Mesendoderm (in vitro differentiated cells): ENCODE measurements around the gene MGAT3.

Experiments
- DNase-seq: peaks from one replicate; pipeline ENCODE4 v3.0.0; 2013
- H2AK5ac ChIP-seq: 2 replicates; pipeline ENCODE4 v1.6.1; 2013; ENCODE audit warnings: low read length, inconsistent platforms
- H2BK120ac ChIP-seq: 2 replicates; pipeline ENCODE4 v1.6.1; 2013; ENCODE audit warnings: low read depth, mild to moderate bottlenecking, low read length, moderate library complexity, mixed read lengths
- H2BK15ac ChIP-seq: replicated peaks from 2 replicates; pipeline ENCODE4 v1.6.1; 2013; ENCODE audit warnings: low read depth, mild to moderate bottlenecking, moderate library complexity
- H2BK5ac ChIP-seq: 2 replicates; pipeline ENCODE4 v1.6.1; 2013; ENCODE audit warnings: low read length, inconsistent platforms
- H3K18ac ChIP-seq: 2 replicates; pipeline ENCODE4 v1.6.1; 2013; ENCODE audit warnings: mild to moderate bottlenecking, low read length, mixed read lengths
- H3K23ac ChIP-seq: one replicate; pipeline ENCODE4 v1.6.1; 2013; ENCODE audit warnings: low read length
- H3K27ac ChIP-seq: 2 replicates; pipeline ENCODE4 v1.5.1; 2013; ENCODE audit warnings: low read depth, mild to moderate bottlenecking, inconsistent platforms, low read length, moderate library complexity
- H3K27me3 ChIP-seq: 2 replicates; pipeline ENCODE4 v1.6.1; 2013; ENCODE audit warnings: low read length, control low read depth, mild to moderate bottlenecking, inconsistent platforms; ENCODE audit not compliant: insufficient read depth, poor library complexity
- H3K36me3 ChIP-seq: 2 replicates; pipeline ENCODE4 v1.6.1; 2013; ENCODE audit warnings: low read length, inconsistent platforms; ENCODE audit not compliant: control insufficient read depth, insufficient read depth
- H3K4ac ChIP-seq: one replicate; pipeline ENCODE4 v1.6.1; 2013; ENCODE audit warnings: low read depth, mild to moderate bottlenecking, low read length, moderate library complexity
- H3K4me1 ChIP-seq: 2 replicates; pipeline ENCODE4 v1.6.1; 2013; ENCODE audit warnings: low read depth, low read length, inconsistent platforms; ENCODE audit not compliant: control insufficient read depth
- H3K4me2 ChIP-seq: 2 replicates; pipeline ENCODE4 v1.6.1; 2013; ENCODE audit warnings: low read length
- H3K4me3 ChIP-seq: 2 replicates; pipeline ENCODE4 v1.5.1; 2013; ENCODE audit warnings: mild to moderate bottlenecking, low read length
- H3K56ac ChIP-seq: one replicate; pipeline ENCODE4 v1.6.1; 2013; ENCODE audit warnings: low read length
- H3K79me1 ChIP-seq: 2 replicates; pipeline ENCODE4 v1.6.1; 2013; ENCODE audit warnings: low read length, inconsistent platforms
- H3K79me2 ChIP-seq: 2 replicates; pipeline ENCODE4 v1.6.1; 2013; ENCODE audit warnings: mild to moderate bottlenecking, low read length; ENCODE audit not compliant: control insufficient read depth, insufficient read depth
- H3K9ac ChIP-seq: 2 replicates; pipeline ENCODE4 v1.6.1; 2013; ENCODE audit warnings: low read length, inconsistent platforms
- H4K5ac ChIP-seq: one replicate; pipeline ENCODE4 v1.6.1; 2013; ENCODE audit warnings: low read length
- H4K8ac ChIP-seq: one replicate; pipeline ENCODE4 v1.6.1; 2013; ENCODE audit warnings: low read depth, mild to moderate bottlenecking, control low read depth, low read length, moderate library complexity
- WGBS: extraction: QIAGEN DNeasy Blood & Tissue Kit; methylation state at CpG from one replicate; pipeline ENCODE4 v1.1.7; 2013; ENCODE audit warnings: low lambda C conversion rate, missing lambda C conversion rate; ENCODE audit not compliant: insufficient coverage; ENCODE audit errors: extremely low coverage; 5-methylcytosine and 5-hydroxymethylcytosine counted together

Gene MGAT3

DNA sequence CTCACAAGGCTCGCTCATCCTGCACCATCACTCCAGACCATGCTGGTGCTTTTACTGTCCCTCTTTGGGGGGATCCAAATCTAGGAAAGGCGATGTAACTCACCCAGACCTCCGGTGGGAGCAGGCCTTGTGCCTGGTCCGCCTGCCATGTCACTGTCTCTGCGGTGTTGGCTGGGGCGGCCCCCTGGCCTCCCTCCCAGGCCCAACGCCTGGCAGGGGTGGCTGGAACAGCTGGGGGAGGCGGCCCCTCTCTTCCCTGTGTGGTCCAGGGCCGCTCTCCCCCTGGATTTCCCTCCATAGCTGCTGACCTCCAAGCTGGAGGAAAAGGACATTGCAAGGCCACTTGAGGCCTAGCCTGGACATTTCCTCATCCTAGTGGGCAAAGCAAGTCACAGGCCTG, 11.1 kb upstream of the MGAT3 start:
- no peak overlapping the region for H3K27ac ChIP-seq
- no peak overlapping the region for H3K4ac ChIP-seq
- H2BK15ac ChIP-seq: no peak overlapping the region
- no peak overlapping the region for H2BK5ac ChIP-seq
- H3K23ac ChIP-seq: no peak overlapping the region
- H3K27me3 ChIP-seq: no peaks in the 10 kb centered on the region
- no peak overlapping the region for H3K18ac ChIP-seq
- H3K36me3 ChIP-seq: no peaks in the 10 kb centered on the region
- H3K79me1 ChIP-seq: no peaks in the 10 kb centered on the region
- WGBS: no CpG with 5 or more reads among the region's 9 CpGs
- H4K5ac ChIP-seq: no peak overlapping the region
- no peak overlapping the region for H2AK5ac ChIP-seq
- peak overlapping the region; percentile 20 for H3K9ac ChIP-seq
- no peak overlapping the region for H2BK120ac ChIP-seq
- no peak overlapping the region for H3K4me2 ChIP-seq
- no peaks in the 10 kb centered on the region for H3K79me2 ChIP-seq
- no peak overlapping the region for H3K4me3 ChIP-seq
- H3K4me1 ChIP-seq: peaks cover 3% of the 10 kb centered on the region
- H3K56ac ChIP-seq: peak overlapping the region; percentile 37
- DNase-seq: no peak
- no peak overlapping the region for H4K8ac ChIP-seq

- no peaks in the 10 kb centered on the region for H3K79me1 ChIP-seq
- H3K4me1 ChIP-seq: peaks cover 3% of the 10 kb centered on the region
- no peak overlapping the region for H3K4ac ChIP-seq
- no peak overlapping the region for H3K4me3 ChIP-seq
- no peaks in the 10 kb centered on the region for H3K36me3 ChIP-seq
- no peak overlapping the region for H4K5ac ChIP-seq
- H3K79me2 ChIP-seq: no peaks in the 10 kb centered on the region
- no peaks in the 10 kb centered on the region for H3K27me3 ChIP-seq
- H3K56ac ChIP-seq: peak overlapping the region; percentile 37
- DNase-seq: peak; percentile 69
- H3K27ac ChIP-seq: no peak overlapping the region
- peak overlapping the region; percentile 20 for H3K9ac ChIP-seq
- no peak overlapping the region for H2AK5ac ChIP-seq
- H4K8ac ChIP-seq: no peak overlapping the region
- no peak overlapping the region for H2BK15ac ChIP-seq
- no peak overlapping the region for H2BK5ac ChIP-seq
- H2BK120ac ChIP-seq: no peak overlapping the region
- H3K18ac ChIP-seq: no peak overlapping the region
- WGBS: no CpG with 5 or more reads among the region's 13 CpGs
- H3K4me2 ChIP-seq: no peak overlapping the region
- H3K23ac ChIP-seq: no peak overlapping the region
Measured at GRCh38 chr22:39446239-39446721, 10.5 kb upstream of the MGAT3 start.

DNA sequence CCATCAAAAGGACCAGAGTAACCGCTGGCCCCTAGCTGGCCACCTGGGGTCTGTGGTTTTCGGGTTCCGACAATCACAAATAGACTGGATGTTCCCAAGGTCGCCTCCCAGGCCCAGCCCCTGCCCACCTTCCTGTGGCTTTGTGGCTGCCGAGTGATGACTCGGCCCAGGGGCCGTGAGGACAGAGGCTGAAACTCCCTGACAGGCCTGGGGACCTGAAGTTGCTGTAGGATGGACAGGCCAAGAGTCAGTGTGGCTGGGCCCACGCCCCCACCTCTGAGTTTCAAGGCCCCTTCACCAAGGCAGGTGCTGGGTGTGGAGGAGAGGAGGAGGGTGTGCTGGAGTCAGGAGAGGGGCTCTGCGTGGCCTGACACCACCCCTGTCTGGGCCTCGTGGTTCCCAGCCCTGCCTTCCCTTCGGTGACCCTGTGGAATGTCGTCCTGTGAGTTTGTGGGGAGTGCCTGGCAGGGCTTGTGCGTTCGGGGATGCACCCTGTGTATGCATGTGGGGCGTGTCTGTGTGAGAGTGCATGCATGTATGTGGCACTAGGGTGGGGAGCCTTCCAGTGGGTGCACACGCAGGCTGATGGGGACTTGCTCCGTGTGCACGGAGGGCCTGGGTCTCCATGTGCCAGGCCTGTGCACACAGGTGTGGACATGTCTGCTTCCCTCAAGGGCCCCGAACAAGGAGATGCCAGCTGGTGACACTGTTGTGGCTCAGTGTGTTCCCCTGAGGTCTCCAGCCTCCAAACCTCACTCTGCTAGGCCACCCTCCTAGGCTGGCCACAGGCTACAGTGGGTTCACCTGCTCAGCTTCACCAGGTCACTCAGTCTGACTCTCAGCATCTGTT, 8.4 kb upstream of the MGAT3 start:
- Histone ChIP-seq H3K18ac (no peak overlapping the region), H3K4me2 (no peak overlapping the region), H3K27ac (no peak overlapping the region), H2BK5ac (no peak overlapping the region), H3K4me3 (no peak overlapping the region), H3K9ac (no peak overlapping the region), H2AK5ac (no peak overlapping the region), H3K36me3 (no peaks in the 10 kb centered on the region), H2BK120ac (no peak overlapping the region), H3K4me1 (peaks cover 6% of the 10 kb centered on the region), H3K79me1 (no peaks in the 10 kb centered on the region), H3K27me3 (no peaks in the 10 kb centered on the region), H3K56ac (peak overlapping the region; percentile 46), H3K79me2 (no peaks in the 10 kb centered on the region), H3K23ac (peak overlapping the region; percentile 35), H4K5ac (no peak overlapping the region), H2BK15ac (no peak overlapping the region), H3K4ac (no peak overlapping the region), H4K8ac (no peak overlapping the region)
- no peak for DNase-seq
- no CpG with 5 or more reads among the region's 19 CpGs for WGBS

DNA sequence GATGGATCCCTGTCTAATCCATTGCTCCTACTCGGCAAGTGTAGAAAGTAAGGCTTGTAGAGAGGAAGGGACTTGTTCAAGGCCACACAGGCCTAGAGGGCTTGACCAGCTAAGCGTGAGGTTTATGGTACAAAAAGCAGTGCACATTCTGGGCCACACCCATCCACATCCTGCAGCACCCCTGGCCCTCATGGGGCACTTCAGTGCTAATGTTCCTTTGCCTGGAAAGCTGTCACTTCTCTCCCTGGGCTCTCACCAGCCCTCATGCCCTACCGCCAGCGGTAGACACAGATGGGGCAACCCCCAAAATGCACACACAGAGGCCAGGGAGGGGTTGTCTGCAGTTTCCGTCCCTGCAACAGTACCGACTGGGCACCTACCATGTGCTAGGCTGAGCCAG, 7.1 kb upstream of the MGAT3 start:
- H3K36me3 ChIP-seq: no peaks in the 10 kb centered on the region
- no peak overlapping the region for H2AK5ac ChIP-seq
- H3K79me2 ChIP-seq: no peaks in the 10 kb centered on the region
- no peak overlapping the region for H3K4ac ChIP-seq
- no peak overlapping the region for H3K4me3 ChIP-seq
- H2BK5ac ChIP-seq: no peak overlapping the region
- no peak overlapping the region for H4K5ac ChIP-seq
- no peak overlapping the region for H3K9ac ChIP-seq
- no peak overlapping the region for H3K4me2 ChIP-seq
- no peak overlapping the region for H3K27ac ChIP-seq
- no peak for DNase-seq
- no peak overlapping the region for H2BK15ac ChIP-seq
- peaks cover 10% of the 10 kb centered on the region for H3K4me1 ChIP-seq
- H3K79me1 ChIP-seq: no peaks in the 10 kb centered on the region
- no peak overlapping the region for H3K56ac ChIP-seq
- H4K8ac ChIP-seq: no peak overlapping the region
- no peak overlapping the region for H3K23ac ChIP-seq
- no peaks in the 10 kb centered on the region for H3K27me3 ChIP-seq
- no peak overlapping the region for H2BK120ac ChIP-seq
- H3K18ac ChIP-seq: no peak overlapping the region
- WGBS: no CpG with 5 or more reads among the region's 6 CpGs

- H3K4me1 ChIP-seq: peaks cover 12% of the 10 kb centered on the region
- no peak overlapping the region for H3K4me3 ChIP-seq
- H3K36me3 ChIP-seq: no peaks in the 10 kb centered on the region
- H3K27me3 ChIP-seq: no peaks in the 10 kb centered on the region
- H4K8ac ChIP-seq: no peak overlapping the region
- no peak overlapping the region for H2BK120ac ChIP-seq
- H3K4ac ChIP-seq: no peak overlapping the region
- no peak overlapping the region for H4K5ac ChIP-seq
- no peak overlapping the region for H2BK15ac ChIP-seq
- no CpG with 5 or more reads among the region's 13 CpGs for WGBS
- H3K56ac ChIP-seq: peak overlapping the region; percentile 22
- no peak for DNase-seq
- H3K79me2 ChIP-seq: no peaks in the 10 kb centered on the region
- no peak overlapping the region for H3K9ac ChIP-seq
- no peak overlapping the region for H3K4me2 ChIP-seq
- H3K18ac ChIP-seq: no peak overlapping the region
- no peaks in the 10 kb centered on the region for H3K79me1 ChIP-seq
- H2AK5ac ChIP-seq: no peak overlapping the region
- H3K23ac ChIP-seq: no peak overlapping the region
- no peak overlapping the region for H2BK5ac ChIP-seq
- no peak overlapping the region for H3K27ac ChIP-seq
Measured at GRCh38 chr22:39450258-39450955, 6.4 kb upstream of the MGAT3 start.
